K562 (cell line): ENCODE measurements around the gene HLA-DMB. TPM values are rescaled to one million over a fixed set of nuclear protein-coding genes. Genes with fewer than 3 reads are reported as not detected.

Experiments used
- BRF1 ChIP-seq: IDR thresholded peaks from 3 replicates; pipeline ENCODE4 v1.6.1; 2011; ENCODE audit warnings: borderline replicate concordance, mild to moderate bottlenecking; ENCODE audit not compliant: insufficient read length; ENCODE audit errors: extremely low read depth
- CXXC5 ChIP-seq: fragments of 250-450 bp; sonication (Bioruptor Pico); IDR thresholded peaks from 2 replicates; pipeline ENCODE4 v1.8.0; 2022; ENCODE audit warnings: inconsistent platforms, mild to moderate bottlenecking, moderate library complexity
- EP300 ChIP-seq: IDR thresholded peaks from 2 replicates; pipeline ENCODE4 v1.6.1; 2012; ENCODE audit warnings: low read length, improper control_type of control experiment
- ETS1 ChIP-seq: conservative IDR thresholded peaks from 2 replicates; pipeline ENCODE4 v1.6.1; 2011; ENCODE audit warnings: low read depth, mild to moderate bottlenecking, low read length; ENCODE audit not compliant: control insufficient read depth
- FOXA1 ChIP-seq: fragments of 450-650 bp; IDR thresholded peaks from 2 replicates; pipeline ENCODE4 v1.6.1; 2016; ENCODE audit warnings: mild to moderate bottlenecking, borderline replicate concordance
- LEF1 ChIP-seq: fragments of 450-650 bp; IDR thresholded peaks from 2 replicates; pipeline ENCODE4 v1.6.1; 2016; ENCODE audit warnings: mild to moderate bottlenecking
- NFE2 ChIP-seq: IDR thresholded peaks from 2 replicates; pipeline ENCODE4 v1.6.1; 2014; ENCODE audit warnings: antibody characterized with exemption, low read depth
- NFXL1 ChIP-seq: fragments of 450-650 bp; formaldehyde crosslinking; IDR thresholded peaks from 2 replicates; pipeline ENCODE4 v1.4.0; 2021; ENCODE audit warnings: mild to moderate bottlenecking
- RAD21 ChIP-seq, 2 experiments: fragments of 250-450 bp in 1 of 2; fragments of 450-650 bp in 1 of 2; sonication (Bioruptor Pico) in 1 of 2; formaldehyde crosslinking in 1 of 2; IDR thresholded peaks in 1 of 2; conservative IDR thresholded peaks in 1 of 2; 2 replicates each; pipeline versions ENCODE4 v1.4.0 to v1.8.0; 2020 to 2022; ENCODE audit warnings: mild to moderate bottlenecking in 2 of 2, moderate library complexity in 1 of 2
- RBBP5 ChIP-seq: fragments of 200-600 bp; sonication (generic); IDR thresholded peaks from 2 replicates; pipeline ENCODE4 v1.6.1; 2012; ENCODE audit warnings: borderline replicate concordance, mild to moderate bottlenecking, low read length, control low read depth, inconsistent platforms; ENCODE audit not compliant: insufficient read depth, poor library complexity, severe bottlenecking
- SP2 ChIP-seq: IDR thresholded peaks from 2 replicates; pipeline ENCODE4 v1.6.1; 2011; ENCODE audit warnings: mild to moderate bottlenecking, low read depth, low read length, moderate library complexity; ENCODE audit not compliant: poor library complexity, severe bottlenecking; ENCODE audit errors: extremely low read depth
- SREBF2 ChIP-seq: sonication (generic); formaldehyde crosslinking; IDR thresholded peaks from 2 replicates; pipeline ENCODE4 v1.4.0; 2020; ENCODE audit warnings: mild to moderate bottlenecking, missing genetic modification reagents
- ZBTB26 ChIP-seq: fragments of 450-650 bp; formaldehyde crosslinking; IDR thresholded peaks from 2 replicates; pipeline ENCODE4 v1.4.0; 2022; ENCODE audit warnings: missing genetic modification characterization
- ZNF134 ChIP-seq: fragments of 250-450 bp; sonication (Bioruptor Pico); conservative IDR thresholded peaks from 2 replicates; pipeline ENCODE4 v1.4.0; 2020
- ZNF232 ChIP-seq: sonication (generic); formaldehyde crosslinking; IDR thresholded peaks from 2 replicates; pipeline ENCODE4 v1.8.0; 2022; ENCODE audit warnings: mild to moderate bottlenecking, missing genetic modification reagents
- ZNF239 ChIP-seq: fragments of 250-450 bp; sonication (Bioruptor Pico); IDR thresholded peaks from 2 replicates; pipeline ENCODE4 v1.4.0; 2020; ENCODE audit warnings: mild to moderate bottlenecking
- ZNF444 ChIP-seq: fragments of 250-450 bp; sonication (Bioruptor Pico); IDR thresholded peaks from 2 replicates; pipeline ENCODE4 v1.4.0; 2020; ENCODE audit warnings: mild to moderate bottlenecking, moderate library complexity
- ZNF551 ChIP-seq: fragments of 250-450 bp; sonication (Bioruptor Pico); IDR thresholded peaks from 2 replicates; pipeline ENCODE4 v1.5.0; 2021; ENCODE audit warnings: mild to moderate bottlenecking, moderate library complexity
- ZZZ3 ChIP-seq: fragments of 450-650 bp; IDR thresholded peaks from 2 replicates; pipeline ENCODE4 v1.6.1; 2016; ENCODE audit warnings: antibody characterized with exemption, mild to moderate bottlenecking, moderate library complexity
- polyA plus RNA-seq, 8 experiments: library from polyadenylated mRNA; depleted of rRNA in 4 of 8; stranded (reverse) in 5 of 8; unstranded in 3 of 8; fragments of >200 nt; fragmentation: Nextera tagmentation in 2 of 8; fragmentation: Illumina TruSeq in 1 of 8; extraction: Ambion mirVana in 2 of 8; extraction: Trizol in 1 of 8; gene quantifications; 2 replicates each; pipeline versions ENCODE4 v1.2.1 to v1.2.3, GENCODE V29; 2011 to 2014; ENCODE audit warnings: inconsistent platforms in 1 of 8, missing spikeins in 1 of 8
- total RNA-seq, 7 experiments: library from RNA; depleted of rRNA in 6 of 7; stranded (reverse); fragments of >200 nt in 6 of 7; fragmentation: Illumina TruSeq in 2 of 7; extraction: Trizol in 2 of 7; gene quantifications; 2 replicates each; pipeline versions ENCODE4 v1.2.1 to v1.2.3, GENCODE V29; 2011 to 2021; ENCODE audit warnings: low replicate concordance in 1 of 7
- TF ChIP-seq, protein P1 (sequence below): IDR thresholded peaks from 2 replicates; pipeline ENCODE4 v1.6.1; 2014; ENCODE audit warnings: antibody characterized with exemption
- TF ChIP-seq, protein P2 (sequence below): fragments of 450-650 bp; IDR thresholded peaks from 2 replicates; pipeline ENCODE4 v1.7.0; 2016; ENCODE audit warnings: borderline replicate concordance

HLA-DMB gene
- total and polyA plus RNA-seq, 9 of the 15 experiments (the other 6 are each of a cell fraction or from before 2014, with no cell fraction given): 0.38 TPM; not detected in 8

- no peak for TF ChIP-seq ZNF239
- TF ChIP-seq ETS1: no peak; the same call in 1 of the 2 replicates
- peak; percentile 53; the same call in 1 of the 2 replicates for TF ChIP-seq ZBTB26 (CRISPR knock-in tag)
- no peak for TF ChIP-seq SP2
- no peak for TF ChIP-seq ZNF551 (CRISPR knock-in tag)
- TF ChIP-seq RBBP5: peak; percentile 94
- peak; percentile 88 for TF ChIP-seq ZNF232
- no peak for TF ChIP-seq FOXA1
- no peak for TF ChIP-seq ZZZ3
- no peak for TF ChIP-seq SREBF2 (CRISPR knock-in tag)
- TF ChIP-seq ZNF444 (CRISPR knock-in tag): no peak
- 0 out of 2 replicates have a peak, but pooled peaks have one; percentile 9 for TF ChIP-seq ZNF134 (CRISPR knock-in tag)
- peak in 1 of 2 experiments; percentile 14; a peak in 1 of 4 replicates for TF ChIP-seq RAD21 (CRISPR knock-in tag; conservative IDR thresholded peaks at IDR 0.05 in 1 of 2, IDR thresholded peaks at IDR 0.05 in 1 of 2)
- peak; percentile 58; the same call in 1 of the 2 replicates for TF ChIP-seq EP300
- TF ChIP-seq NFXL1 (CRISPR knock-in tag): no peak
- TF ChIP-seq CXXC5 (CRISPR knock-in tag): peak; percentile 94
- TF ChIP-seq LEF1: peak; percentile 89
- no peak; the same call in 1 of the 2 replicates for TF ChIP-seq NFE2
- TF ChIP-seq, protein P1, sequence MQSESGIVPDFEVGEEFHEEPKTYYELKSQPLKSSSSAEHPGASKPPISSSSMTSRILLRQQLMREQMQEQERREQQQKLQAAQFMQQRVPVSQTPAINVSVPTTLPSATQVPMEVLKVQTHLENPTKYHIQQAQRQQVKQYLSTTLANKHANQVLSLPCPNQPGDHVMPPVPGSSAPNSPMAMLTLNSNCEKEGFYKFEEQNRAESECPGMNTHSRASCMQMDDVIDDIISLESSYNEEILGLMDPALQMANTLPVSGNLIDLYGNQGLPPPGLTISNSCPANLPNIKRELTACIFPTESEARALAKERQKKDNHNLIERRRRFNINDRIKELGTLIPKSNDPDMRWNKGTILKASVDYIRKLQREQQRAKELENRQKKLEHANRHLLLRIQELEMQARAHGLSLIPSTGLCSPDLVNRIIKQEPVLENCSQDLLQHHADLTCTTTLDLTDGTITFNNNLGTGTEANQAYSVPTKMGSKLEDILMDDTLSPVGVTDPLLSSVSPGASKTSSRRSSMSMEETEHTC: 0 out of 2 replicates have a peak, but pooled peaks have one; percentile 28
- TF ChIP-seq, protein P2, sequence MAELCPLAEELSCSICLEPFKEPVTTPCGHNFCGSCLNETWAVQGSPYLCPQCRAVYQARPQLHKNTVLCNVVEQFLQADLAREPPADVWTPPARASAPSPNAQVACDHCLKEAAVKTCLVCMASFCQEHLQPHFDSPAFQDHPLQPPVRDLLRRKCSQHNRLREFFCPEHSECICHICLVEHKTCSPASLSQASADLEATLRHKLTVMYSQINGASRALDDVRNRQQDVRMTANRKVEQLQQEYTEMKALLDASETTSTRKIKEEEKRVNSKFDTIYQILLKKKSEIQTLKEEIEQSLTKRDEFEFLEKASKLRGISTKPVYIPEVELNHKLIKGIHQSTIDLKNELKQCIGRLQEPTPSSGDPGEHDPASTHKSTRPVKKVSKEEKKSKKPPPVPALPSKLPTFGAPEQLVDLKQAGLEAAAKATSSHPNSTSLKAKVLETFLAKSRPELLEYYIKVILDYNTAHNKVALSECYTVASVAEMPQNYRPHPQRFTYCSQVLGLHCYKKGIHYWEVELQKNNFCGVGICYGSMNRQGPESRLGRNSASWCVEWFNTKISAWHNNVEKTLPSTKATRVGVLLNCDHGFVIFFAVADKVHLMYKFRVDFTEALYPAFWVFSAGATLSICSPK: 0 out of 2 replicates have a peak, but pooled peaks have one; percentile 51
- no peak for TF ChIP-seq BRF1
Observed at GRCh38 chr6:32968093-32968866, 27.5 kb upstream of the HLA-DMB start, which contains the start of gene BRD2 (continued).
